ENCODE results near the gene PSMB3.

- no peak for TF ChIP-seq POLR2A (IDR thresholded peaks at IDR 0.05; ENCODE audit: borderline replicate concordance, extremely low read depth, insufficient read depth, insufficient read length)
- TF ChIP-seq, protein P1, sequence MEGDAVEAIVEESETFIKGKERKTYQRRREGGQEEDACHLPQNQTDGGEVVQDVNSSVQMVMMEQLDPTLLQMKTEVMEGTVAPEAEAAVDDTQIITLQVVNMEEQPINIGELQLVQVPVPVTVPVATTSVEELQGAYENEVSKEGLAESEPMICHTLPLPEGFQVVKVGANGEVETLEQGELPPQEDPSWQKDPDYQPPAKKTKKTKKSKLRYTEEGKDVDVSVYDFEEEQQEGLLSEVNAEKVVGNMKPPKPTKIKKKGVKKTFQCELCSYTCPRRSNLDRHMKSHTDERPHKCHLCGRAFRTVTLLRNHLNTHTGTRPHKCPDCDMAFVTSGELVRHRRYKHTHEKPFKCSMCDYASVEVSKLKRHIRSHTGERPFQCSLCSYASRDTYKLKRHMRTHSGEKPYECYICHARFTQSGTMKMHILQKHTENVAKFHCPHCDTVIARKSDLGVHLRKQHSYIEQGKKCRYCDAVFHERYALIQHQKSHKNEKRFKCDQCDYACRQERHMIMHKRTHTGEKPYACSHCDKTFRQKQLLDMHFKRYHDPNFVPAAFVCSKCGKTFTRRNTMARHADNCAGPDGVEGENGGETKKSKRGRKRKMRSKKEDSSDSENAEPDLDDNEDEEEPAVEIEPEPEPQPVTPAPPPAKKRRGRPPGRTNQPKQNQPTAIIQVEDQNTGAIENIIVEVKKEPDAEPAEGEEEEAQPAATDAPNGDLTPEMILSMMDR (IDR thresholded peaks at IDR 0.05 in 2 of 3, conservative IDR thresholded peaks at IDR 0.05 in 1 of 3; ENCODE audit: borderline replicate concordance in 1 of 3, insufficient read depth in 1 of 3, low read depth in 2 of 3, low read length in 2 of 3): no peak
- TF ChIP-seq, protein P2, sequence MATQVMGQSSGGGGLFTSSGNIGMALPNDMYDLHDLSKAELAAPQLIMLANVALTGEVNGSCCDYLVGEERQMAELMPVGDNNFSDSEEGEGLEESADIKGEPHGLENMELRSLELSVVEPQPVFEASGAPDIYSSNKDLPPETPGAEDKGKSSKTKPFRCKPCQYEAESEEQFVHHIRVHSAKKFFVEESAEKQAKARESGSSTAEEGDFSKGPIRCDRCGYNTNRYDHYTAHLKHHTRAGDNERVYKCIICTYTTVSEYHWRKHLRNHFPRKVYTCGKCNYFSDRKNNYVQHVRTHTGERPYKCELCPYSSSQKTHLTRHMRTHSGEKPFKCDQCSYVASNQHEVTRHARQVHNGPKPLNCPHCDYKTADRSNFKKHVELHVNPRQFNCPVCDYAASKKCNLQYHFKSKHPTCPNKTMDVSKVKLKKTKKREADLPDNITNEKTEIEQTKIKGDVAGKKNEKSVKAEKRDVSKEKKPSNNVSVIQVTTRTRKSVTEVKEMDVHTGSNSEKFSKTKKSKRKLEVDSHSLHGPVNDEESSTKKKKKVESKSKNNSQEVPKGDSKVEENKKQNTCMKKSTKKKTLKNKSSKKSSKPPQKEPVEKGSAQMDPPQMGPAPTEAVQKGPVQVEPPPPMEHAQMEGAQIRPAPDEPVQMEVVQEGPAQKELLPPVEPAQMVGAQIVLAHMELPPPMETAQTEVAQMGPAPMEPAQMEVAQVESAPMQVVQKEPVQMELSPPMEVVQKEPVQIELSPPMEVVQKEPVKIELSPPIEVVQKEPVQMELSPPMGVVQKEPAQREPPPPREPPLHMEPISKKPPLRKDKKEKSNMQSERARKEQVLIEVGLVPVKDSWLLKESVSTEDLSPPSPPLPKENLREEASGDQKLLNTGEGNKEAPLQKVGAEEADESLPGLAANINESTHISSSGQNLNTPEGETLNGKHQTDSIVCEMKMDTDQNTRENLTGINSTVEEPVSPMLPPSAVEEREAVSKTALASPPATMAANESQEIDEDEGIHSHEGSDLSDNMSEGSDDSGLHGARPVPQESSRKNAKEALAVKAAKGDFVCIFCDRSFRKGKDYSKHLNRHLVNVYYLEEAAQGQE (IDR thresholded peaks at IDR 0.05; ENCODE audit: low read depth): no peak
- 0 out of 2 replicates have a peak, but pooled peaks have one; percentile 18 for TF ChIP-seq POLR2AphosphoS5 (IDR thresholded peaks at IDR 0.05; ENCODE audit: low read depth, low read length)
- TF ChIP-seq MAX (IDR thresholded peaks at IDR 0.05): no peak
- no peak for TF ChIP-seq CBX3 (IDR thresholded peaks at IDR 0.05; ENCODE audit: low read depth)
- no peak for TF ChIP-seq TCF7L2 (IDR thresholded peaks at IDR 0.05; ENCODE audit: borderline replicate concordance, extremely low read depth, insufficient read depth, insufficient read length)
- no peak for TF ChIP-seq YY1 (IDR thresholded peaks at IDR 0.05; ENCODE audit: extremely low read depth, insufficient replicate concordance, low read depth, low read length)
- no peak for TF ChIP-seq EZH2 (IDR thresholded peaks at IDR 0.05)
- TF ChIP-seq RAD21 (IDR thresholded peaks at IDR 0.05; ENCODE audit: low read depth): no peak
- TF ChIP-seq ZFX (IDR thresholded peaks at IDR 0.05): no peak
- no peak for TF ChIP-seq EZH2phosphoT487 (IDR thresholded peaks at IDR 0.05; ENCODE audit: borderline replicate concordance)
- TF ChIP-seq, protein P3, sequence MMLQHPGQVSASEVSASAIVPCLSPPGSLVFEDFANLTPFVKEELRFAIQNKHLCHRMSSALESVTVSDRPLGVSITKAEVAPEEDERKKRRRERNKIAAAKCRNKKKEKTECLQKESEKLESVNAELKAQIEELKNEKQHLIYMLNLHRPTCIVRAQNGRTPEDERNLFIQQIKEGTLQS (IDR thresholded peaks at IDR 0.05): no peak
Measured at GRCh38 chr17:38715216-38715943, 37.2 kb upstream of the PSMB3 start.

Data from HCT116 (cell line).